GM18867 (cell line): ENCODE results near the gene TBC1D16.

Source experiments
- ATAC-seq: cut with Tn5 transposase; IDR thresholded peaks from one replicate; pipeline ENCODE4 v1.9.1; 2021; ENCODE audit warnings: mild to moderate bottlenecking, moderate library complexity; ENCODE audit not compliant: unreplicated experiment

TBC1D16 gene

DNA sequence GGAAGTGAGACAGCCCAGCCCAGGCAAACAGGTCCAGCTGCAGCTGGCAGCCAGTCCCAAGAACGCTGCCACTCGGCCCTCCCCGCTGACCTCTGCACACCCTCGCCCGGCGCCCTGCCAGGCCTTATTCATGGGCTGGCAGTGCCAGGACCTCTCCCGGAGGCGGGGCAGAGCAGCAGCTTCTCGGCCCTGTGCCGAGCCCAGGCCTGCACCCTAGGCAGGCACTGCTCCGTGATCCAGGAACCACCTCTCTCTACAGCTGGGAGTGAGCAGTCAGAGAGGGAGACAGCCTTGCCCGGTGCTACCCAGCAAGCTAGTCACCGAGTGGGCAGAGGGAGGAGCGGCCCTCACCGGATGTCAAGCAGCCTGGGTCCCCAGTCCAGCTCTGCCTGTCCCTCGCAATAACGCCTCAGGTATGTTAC lies 116.5 kb downstream of the TBC1D16 start:
- ATAC-seq, result no peak

DNA sequence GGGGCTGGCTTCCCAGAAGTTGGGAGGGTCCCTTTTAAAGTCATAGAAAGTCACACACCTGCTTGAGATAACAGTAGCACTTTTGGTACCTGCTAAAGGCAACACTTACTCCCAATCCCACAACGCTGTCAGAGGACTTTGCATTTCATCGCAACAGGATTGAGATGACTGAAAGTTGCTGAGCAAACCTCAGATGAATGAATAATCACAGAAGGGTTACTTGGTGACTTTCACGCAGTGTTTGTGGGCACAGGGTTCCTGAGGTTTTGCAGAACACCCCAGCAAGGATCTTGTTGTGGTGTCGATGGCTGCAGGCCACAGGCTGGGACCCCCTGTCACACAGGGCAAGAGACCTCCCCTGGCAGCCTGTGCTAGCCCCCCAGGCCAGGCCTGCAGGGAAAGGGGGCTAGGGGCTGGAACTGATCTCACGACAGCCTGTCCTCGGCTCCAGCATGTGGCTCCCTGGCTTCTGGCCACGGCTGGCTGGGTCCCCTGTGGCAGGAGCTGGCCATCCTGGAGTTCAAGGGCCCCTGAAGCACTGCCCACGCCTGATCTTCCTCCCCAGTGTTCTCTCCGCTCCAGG lies 117.0 kb downstream of the TBC1D16 start:
- ATAC-seq, result no peak

DNA sequence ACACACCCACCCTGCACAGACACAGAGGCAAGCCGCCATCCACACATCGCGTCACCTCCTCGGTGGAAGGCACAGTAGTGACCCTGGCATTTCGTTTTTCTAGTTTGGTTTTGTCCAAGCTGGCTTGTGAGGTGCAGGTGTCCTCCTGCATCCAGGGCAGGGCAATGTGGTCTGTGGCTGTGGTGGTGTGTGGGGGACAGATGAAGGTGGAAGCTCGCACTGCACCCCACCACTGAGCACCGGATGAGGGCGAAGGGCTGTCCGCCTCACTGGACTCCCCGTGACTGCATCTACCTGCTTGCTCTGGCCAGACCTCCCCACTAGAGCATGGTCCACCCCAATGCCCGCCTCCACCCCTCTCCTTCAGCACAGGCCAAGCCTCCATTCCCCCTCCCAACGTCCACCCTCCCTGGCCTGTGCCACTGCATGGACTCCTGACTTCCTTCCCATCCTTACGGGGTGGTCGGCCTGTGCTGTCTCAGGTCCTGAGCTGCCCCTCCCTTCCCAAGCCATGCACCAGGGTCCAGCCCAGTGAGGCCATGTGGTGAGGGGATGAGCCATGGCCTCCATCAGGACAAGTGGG lies 117.7 kb downstream of the TBC1D16 start:
- ATAC-seq, result no peak

DNA sequence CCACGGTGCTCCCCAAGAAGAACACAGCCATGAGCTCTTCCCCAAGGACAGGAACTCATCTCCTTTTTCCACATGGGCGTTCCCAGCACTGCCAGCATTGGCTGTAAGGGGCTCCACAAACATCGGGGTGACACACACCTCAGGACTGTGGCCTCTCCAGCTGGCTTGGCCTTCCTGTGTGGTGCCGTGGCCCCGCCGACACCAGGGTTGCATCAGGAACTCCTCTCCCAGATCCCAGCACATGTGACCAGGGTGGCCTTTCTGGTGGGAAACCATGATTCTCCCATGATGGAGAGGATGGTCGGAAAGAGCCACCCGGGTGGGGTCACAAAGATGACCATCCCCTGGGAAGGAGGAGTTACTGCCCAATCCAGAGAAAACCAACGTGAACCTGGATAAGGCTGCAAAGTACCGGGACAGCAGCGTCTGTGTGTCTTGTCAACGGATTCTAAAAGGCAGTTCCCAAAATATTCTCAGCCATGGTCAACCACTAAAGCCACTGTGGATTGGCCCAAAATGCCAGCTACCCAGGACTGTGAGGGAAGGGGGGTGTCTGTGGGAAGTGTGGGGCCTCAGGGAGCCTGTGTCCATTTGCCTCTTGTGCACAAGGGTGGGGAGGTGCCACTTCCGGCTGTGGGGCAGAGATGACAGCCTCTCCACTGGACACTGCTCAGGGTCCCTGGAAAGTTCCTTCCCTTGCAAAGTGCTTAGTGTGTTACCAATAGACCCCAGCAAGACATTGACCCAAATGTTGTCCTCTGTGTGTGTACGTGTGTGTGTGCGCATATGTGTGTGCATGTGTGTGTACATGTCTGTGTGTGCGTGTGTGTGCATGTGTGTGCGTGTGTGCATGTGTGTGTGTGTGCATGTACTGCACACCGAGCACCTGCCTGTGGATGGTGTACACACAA lies 118.4 kb downstream of the TBC1D16 start:
- no peak for ATAC-seq

DNA sequence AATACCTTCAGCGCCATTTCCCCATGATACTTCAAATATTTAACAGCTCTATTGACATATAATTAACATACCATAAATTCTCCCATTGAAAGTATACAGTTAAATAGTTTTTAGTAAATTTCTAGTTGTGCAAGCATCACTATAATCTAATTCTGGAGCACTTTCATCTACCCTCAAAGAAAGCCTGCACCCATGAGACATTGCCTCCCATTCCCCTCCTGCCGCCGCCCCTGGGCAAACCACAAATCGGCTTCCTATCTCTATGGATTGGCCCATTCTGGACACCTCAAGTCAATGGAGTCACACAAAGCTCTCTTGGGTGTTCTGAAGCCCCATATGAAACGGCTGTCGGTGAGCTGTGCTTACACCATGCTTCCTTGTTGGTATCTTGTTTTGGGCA lies 119.2 kb downstream of the TBC1D16 start:
- ATAC-seq, result no peak

DNA sequence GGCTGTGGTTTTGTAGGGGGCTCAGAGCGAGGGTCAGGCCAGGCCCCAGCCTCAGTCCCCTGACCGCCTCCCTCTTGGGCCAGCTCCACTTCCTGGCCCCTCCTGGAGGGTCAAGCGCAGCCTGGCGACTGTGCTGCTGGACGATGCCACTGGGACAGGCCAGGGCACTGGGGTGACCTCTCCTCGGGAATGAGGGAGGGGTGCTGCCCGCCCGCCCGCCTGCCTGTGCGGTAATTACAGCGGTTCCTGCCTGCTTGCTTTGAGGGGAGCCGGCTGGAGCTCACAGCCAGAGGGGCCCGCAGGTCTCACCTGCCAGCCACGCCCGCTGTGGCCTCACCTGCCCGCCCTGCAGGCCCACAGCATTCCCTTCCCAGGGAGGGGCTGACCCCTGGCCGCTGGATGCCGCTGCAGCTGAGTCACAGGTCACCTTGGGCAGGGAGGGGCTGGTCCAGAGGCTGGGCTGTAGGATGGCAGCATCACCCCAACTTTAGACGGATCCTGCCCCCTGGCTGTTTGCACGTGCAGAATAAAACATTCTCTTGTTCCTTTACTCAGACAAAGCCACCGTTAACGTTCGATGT lies 119.7 kb downstream of the TBC1D16 start:
- ATAC-seq, result no peak

DNA sequence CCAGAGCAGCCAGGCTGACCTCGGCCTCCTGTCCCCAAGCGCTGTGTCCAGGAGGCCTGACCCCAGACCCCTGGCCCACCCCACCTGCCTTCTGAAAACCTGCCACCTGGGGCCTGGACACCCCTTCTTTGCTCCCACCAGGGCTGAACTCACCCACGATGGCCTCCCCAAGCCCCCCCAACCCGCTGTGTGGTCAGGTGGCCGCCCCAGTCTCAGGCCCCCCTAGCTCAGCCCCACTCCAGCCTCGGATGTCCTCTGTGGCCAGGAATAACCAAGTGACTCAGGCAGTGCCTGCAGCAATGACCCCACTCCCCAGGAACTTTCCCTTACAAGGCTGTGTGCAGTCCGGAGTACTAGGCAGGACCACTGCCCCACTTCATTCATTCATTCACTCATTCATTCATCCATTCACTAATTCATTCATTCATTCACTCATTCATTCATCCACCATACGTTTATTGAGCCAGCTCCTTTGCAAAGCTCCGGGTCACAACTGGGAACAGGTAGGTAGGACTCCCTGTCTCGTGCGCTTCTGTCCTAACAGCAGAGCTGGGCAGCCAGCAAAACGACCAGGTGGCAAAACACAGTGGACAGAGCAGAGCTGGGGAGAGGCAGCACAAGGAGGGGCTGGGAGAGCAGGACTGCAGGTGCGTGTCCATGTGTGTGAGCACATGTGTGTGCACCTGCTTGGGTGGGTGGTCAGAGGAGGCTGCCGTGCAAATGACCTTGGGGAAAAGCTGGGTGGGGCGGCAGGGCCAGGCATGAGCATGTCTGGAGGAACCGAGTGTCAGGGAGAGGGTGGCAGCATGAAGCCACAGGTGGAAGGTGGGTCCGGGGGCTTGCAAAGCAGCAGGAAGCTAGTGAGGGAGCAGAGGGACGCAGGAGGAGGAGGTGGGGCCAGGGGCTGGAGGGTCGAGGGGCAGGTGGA lies 120.6 kb downstream of the TBC1D16 start:
- no peak for ATAC-seq

DNA sequence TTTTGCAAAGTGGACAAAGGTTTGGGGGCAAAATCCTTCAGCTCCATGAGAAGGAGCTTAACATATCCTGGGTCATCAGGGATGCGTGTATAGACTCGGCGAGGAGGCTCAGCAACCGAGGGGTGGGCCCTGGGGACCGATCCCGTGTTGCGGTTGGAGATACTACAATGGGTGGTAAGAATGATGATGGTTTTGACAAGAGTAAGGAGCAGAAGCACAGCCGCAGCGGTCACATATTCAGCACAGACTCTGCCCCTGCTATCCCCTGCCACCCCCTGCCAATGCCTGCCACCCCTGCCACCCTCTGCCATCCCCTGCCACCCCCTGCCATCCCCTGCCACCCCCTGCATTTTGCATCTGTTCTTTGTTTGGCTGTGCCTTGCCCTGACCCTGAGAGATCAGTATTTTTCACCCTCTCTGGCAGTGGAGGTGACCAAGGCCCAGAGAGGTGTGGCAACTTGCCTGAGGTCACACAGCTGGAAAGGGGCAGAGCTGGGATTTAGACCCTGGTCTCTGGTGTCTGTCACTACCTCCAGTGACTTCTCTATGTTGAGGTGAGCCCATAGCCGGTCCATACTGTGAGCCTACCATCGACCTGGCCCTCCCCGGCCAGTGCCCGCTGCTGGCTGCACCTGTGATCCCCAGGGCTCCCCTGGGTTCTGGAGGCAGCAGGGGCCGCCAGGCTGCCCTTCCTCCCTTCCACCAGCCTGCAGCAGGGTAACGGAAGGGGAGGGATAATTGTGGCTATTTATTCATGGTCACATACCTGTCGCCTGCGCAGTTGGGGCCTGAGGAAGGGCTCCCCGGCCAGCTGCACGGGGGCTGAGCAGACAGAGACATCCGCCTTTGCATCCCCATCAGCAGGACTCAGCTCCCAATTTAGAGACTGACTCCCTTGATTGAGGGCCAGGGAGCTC lies 121.5 kb downstream of the TBC1D16 start:
- ATAC-seq, result no peak

DNA sequence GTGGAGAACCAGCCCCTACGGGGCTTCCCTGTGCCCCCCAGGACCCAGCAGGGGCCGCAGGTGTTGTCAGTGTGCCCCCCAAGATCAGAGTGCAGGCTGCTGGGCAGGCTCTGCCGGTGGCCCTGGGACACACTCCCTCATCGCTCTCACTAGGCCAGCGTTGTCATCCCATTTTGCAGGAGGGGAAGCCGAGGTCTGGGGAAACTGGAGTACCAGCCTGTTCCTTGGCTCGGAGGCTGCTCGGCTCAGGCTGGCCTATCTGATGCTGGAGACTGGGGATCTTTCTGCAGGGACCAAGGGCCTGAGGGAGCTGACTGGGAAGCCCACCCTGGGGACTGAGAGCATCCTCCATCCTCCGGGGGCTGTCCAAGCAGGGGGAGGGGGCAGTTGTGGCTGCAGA lies 122.2 kb downstream of the TBC1D16 start:
- ATAC-seq, result no peak

DNA sequence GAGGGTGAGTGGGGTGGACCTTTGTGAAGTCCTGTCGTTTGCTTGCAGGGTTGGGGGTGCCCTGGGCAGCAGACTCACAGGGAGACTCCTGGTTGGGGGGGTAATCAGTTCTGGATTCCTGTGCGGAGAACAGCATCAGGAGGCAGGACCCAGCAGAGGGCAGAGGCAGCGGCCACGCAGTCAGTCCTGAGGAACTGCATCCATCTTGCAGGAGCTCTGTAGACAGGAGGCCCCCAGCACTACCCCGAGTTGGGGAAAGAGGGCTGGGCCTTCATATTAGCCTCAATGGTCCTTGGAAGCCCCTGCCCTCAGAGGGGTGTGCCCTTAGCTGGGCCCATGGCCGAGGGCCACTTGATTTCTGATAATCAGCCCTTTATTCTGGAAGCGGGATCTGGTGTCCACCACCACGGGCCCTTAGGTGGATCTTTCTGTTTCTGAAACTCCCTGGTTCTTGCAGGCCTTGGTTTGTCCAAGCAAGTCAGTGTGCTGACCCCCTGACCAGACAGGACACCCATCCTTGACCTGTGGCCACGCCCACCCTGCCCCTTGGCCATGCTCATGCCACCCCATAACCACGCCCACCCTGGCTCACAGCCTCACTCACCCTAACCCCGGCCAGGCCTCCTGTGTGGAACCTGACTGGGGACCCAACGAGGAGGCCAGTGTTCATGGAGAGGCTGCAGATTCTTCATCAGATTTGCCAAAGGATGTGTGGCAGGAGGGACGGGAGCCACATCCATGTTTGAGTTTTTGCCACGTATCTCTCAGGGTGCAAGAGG lies 122.9 kb downstream of the TBC1D16 start:
- ATAC-seq, result no peak

DNA sequence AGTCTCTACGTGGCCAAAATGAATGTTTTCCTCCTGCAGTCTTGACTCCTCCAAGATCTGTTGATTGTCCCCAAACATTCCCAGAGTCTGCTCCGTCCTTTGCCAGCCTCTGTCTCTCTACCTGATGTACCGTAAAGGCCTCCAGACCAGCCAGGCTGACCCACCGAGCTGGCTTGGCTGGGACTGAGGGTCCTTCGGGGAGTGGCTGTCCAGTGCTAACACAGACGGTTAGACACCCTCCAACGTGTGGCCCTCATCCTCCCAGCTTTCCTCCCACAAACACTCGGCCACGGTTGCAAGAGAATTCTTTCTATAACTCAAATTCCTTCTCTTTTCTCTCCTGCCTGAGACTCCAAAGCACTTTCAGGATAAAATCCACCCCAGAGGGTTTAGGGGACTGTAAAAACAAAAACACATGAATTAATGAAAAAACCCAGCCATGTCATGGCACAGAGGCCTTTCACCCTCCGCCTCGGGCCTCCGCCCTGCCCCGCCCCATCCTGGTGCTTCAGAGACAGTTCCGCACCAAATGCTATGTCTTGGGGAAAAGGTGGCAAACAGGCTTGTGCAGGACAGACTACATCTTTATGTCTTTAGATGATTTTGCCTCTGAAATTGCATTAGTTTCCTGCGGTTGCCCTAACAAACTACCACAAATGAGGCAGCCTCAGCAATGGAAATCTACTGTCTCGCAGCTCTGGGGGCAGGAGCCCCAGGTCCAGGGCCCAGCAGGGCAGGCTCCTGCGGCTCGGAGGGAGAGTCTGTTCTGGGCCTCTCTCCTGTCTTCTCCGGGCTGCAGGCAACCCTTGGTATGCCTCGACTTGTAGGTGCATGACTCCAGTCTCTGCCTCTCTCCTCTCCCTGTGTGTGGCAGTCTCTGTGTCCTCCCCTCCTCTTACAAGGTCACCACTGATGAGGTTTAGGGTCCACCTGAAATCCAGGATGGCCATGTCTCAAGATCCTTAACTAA lies 124.0 kb downstream of the TBC1D16 start:
- no peak for ATAC-seq

DNA sequence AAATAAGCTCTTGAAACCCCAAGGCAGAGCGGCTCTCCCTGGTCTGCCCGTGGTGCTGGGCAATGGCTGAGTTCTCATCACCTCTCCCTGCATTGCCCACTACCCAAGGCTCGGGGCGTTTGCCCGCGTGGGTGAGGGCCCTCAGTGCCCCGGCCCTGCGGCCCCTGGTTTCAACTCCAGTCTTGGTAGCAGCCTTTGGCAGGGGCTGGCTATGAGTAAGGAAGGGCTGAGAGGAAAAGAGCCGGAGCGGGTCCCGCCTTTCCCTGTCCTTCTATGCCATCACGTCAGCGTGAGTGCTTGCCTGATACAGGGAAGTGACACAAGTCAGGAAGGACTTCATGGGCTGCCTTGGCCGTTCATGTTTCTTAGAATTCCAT lies 124.7 kb downstream of the TBC1D16 start:
- no peak for ATAC-seq

DNA sequence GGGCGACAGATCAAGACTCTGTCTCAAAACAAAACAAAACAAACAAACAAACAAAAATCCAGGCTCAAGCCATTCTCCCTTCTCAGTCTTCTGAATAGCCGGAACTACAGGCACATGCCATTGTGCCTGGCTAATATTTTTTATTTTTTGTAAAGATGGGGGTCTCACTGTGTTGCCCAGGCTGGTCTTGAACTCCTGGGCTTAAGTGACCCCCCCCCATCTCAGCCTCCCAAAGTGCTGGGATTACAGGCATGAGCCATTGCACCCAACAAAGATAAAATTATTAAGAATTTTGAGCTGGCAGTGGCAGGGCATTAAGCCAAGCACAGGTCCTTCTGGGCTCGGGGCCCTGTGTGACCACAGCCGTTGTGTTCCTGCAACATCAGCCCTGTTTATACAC lies 126.6 kb downstream of the TBC1D16 start:
- no peak for ATAC-seq

DNA sequence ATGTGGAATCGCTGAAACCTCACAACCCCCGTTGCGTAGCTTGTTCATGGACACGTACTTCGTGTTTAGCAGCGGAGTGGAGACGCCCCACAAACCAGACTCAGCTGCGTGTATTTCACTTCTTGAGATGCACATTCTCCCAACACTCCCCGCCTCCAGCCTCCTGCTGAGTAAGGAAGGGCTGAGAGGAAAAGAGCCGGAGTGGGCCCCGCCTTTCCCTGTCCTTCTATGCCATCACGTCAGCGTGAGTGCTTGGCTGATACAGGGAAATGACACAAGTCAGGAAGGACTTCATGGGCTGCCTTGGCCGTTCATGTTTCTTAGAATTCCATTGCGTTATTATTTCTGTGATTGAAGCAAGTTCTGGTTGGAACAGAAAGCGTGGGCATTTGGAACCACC lies 127.8 kb downstream of the TBC1D16 start:
- no peak for ATAC-seq

DNA sequence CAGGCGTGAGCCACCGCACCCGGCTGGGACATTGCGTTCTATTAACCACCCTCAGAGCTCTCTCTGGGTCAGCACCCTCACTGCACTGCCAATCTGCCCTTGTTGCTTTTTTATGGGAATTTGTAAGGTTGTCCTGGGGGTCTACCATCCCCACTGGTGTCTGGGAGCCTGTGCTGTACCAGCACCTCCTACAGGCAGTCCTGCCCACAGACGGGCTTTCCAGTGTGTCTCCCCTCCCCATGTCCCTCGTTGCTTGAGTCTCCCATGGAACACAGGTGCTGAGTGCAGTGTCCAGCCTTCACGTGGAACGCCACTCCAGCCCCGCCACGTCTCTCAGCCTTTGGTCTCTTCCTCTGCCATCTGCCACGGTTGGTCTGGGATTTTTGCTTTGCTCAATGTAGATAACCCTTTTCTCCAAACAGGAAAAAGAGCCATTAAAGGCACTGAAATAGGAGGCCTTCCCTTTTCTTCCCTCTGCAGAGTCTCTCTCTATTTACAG lies 128.4 kb downstream of the TBC1D16 start:
- ATAC-seq, result no peak

DNA sequence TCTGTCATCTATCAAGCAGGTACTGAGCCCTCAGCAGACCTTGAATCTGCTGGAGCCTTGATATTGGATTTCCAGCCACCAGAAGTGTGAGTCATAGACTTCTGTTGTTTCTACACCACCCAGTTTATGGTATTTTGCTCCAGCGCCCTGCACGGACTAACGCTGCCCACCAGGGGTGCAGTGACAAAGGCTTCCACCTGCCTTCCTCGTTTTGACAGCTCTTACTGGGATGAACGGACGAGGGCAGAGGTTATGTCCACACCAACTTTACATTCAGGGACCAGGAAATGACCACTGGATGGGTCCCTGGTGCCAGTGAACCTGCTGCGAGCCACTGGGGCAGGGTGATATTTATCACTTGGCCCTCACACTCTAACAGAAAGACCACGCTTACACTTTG lies 129.8 kb downstream of the TBC1D16 start:
- no peak for ATAC-seq

DNA sequence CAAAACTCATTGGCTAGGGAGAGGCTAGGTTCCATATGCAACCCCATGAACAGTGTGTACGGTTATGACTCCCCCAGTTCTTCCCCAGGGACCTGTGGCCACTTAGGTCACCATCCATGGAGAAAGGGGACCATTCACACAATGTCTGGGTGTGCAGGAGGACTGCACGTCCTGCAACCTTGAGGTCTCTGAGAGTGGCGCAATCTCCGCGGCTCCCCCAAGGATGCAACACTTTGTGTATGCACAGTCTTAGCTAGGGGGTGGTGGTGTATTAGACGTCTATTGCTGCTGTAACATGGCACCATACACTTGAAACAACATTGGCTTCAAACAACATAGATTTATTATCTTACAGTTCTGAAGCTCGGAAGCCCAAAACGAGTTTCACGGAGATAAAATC lies 130.8 kb downstream of the TBC1D16 start:
- ATAC-seq, result no peak
